IgD-negative memory B cell (primary cell): ENCODE results near the gene GCC1. TPM values are rescaled to one million over a fixed set of nuclear protein-coding genes. Genes with fewer than 3 reads are reported as not detected.

ENCODE experiments used
- H3K27ac Mint-ChIP-seq, 3 donors: one replicate each; pipeline ENCODE4 v1.8.0; 2020 to 2022; ENCODE audit warnings: mild to moderate bottlenecking in 3 of 3, mixed read lengths in 3 of 3, moderate library complexity in 1 of 3
- H3K27me3 Mint-ChIP-seq: one replicate; pipeline ENCODE4 v1.8.0; 2021; ENCODE audit warnings: mixed read lengths
- H3K36me3 Mint-ChIP-seq: one replicate; pipeline ENCODE4 v1.8.0; 2020; ENCODE audit warnings: mild to moderate bottlenecking, mixed read lengths
- H3K4me1 Mint-ChIP-seq, 3 donors: one replicate each; pipeline ENCODE4 v1.8.0; 2020 to 2022; ENCODE audit warnings: mixed read lengths in 3 of 3, mild to moderate bottlenecking in 1 of 3
- H3K4me3 Mint-ChIP-seq, 4 donors: one replicate each; pipeline ENCODE4 v1.8.0; 2020 to 2022; ENCODE audit warnings: mild to moderate bottlenecking in 4 of 4, mixed read lengths in 4 of 4, moderate library complexity in 3 of 4
- H3K9me3 Mint-ChIP-seq, 3 donors: one replicate each; pipeline ENCODE4 v1.8.0; 2020 to 2021; ENCODE audit warnings: mixed read lengths in 3 of 3, mild to moderate bottlenecking in 1 of 3
- polyA plus RNA-seq: library from polyadenylated mRNA; unstranded; fragments of 300-500 nt; fragmentation: Illumina TruSeq; gene quantifications from one replicate; pipeline ENCODE4 v1.2.3, GENCODE V29; 2021

GCC1 gene
- polyA plus RNA-seq, 1 donor from 2014 or later: 28.8 TPM

- peaks cover 2% of the 10 kb centered on the region for H3K36me3 Mint-ChIP-seq
- peaks cover 5% of the 10 kb centered on the region for H3K27me3 Mint-ChIP-seq
- H3K9me3 Mint-ChIP-seq: peaks cover 3 to 7% (median 4%) of the 10 kb centered on the region in 3 donors
- no peak overlapping the region for H3K4me3 Mint-ChIP-seq
- H3K27ac Mint-ChIP-seq: no peak overlapping the region
- no peaks in the 10 kb centered on the region for H3K4me1 Mint-ChIP-seq
These were observed 23.1 kb upstream of the GCC1 start for GRCh38 chr7:127608446-127608845.

- Mint-ChIP-seq H3K9me3 (peaks cover 0 to 3% (median 0%) of the 10 kb centered on the region in 3 donors), H3K4me3 (no peak overlapping the region), H3K4me1 (peaks cover 0 to 1% (median 0%) of the 10 kb centered on the region in 3 donors), H3K27me3 (no peaks in the 10 kb centered on the region), H3K27ac (no peak overlapping the region), H3K36me3 (peaks cover 4% of the 10 kb centered on the region)
These were observed 15.5 kb upstream of the GCC1 start for GRCh38 chr7:127600885-127601284.

- H3K4me3 Mint-ChIP-seq: no peak overlapping the region
- no peaks in the 10 kb centered on the region for H3K27me3 Mint-ChIP-seq
- peaks cover 4% of the 10 kb centered on the region for H3K36me3 Mint-ChIP-seq
- H3K27ac Mint-ChIP-seq: no peak overlapping the region
- H3K9me3 Mint-ChIP-seq: no peaks in the 10 kb centered on the region
- H3K4me1 Mint-ChIP-seq: peaks cover 0 to 1% (median 0%) of the 10 kb centered on the region in 3 donors
These were observed 12.9 kb upstream of the GCC1 start for GRCh38 chr7:127598318-127598717.

- Mint-ChIP-seq H3K4me1 (peaks cover 0 to 1% (median 0%) of the 10 kb centered on the region in 3 donors), H3K27ac (no peak overlapping the region), H3K27me3 (no peaks in the 10 kb centered on the region), H3K36me3 (peaks cover 10% of the 10 kb centered on the region), H3K9me3 (no peaks in the 10 kb centered on the region), H3K4me3 (no peak overlapping the region)
These were observed 10.3 kb upstream of the GCC1 start for GRCh38 chr7:127595737-127596136.

GRCh38 chr7:127594490-127594889, 9.1 kb upstream of the GCC1 start:
- Mint-ChIP-seq H3K27ac (no peak overlapping the region), H3K27me3 (no peaks in the 10 kb centered on the region), H3K9me3 (no peaks in the 10 kb centered on the region), H3K4me1 (peaks cover 5 to 10% (median 6%) of the 10 kb centered on the region in 3 donors), H3K4me3 (no peak overlapping the region), H3K36me3 (peaks cover 10% of the 10 kb centered on the region)

GRCh38 chr7:127592550-127592949, 7.2 kb upstream of the GCC1 start:
- no peaks in the 10 kb centered on the region for H3K9me3 Mint-ChIP-seq
- peaks cover 1% of the 10 kb centered on the region for H3K27me3 Mint-ChIP-seq
- H3K4me3 Mint-ChIP-seq: no peak overlapping the region
- peaks cover 8% of the 10 kb centered on the region for H3K36me3 Mint-ChIP-seq
- H3K4me1 Mint-ChIP-seq: peaks cover 9 to 14% (median 12%) of the 10 kb centered on the region in 3 donors
- H3K27ac Mint-ChIP-seq: no peak overlapping the region

- Mint-ChIP-seq H3K27ac (no peak overlapping the region), H3K4me3 (peak overlapping the region in 3 of 4 donors; percentile 25 to 97 (median 74)), H3K9me3 (no peaks in the 10 kb centered on the region), H3K27me3 (peaks cover 1% of the 10 kb centered on the region), H3K4me1 (peaks cover 14 to 19% (median 15%) of the 10 kb centered on the region in 3 donors), H3K36me3 (peaks cover 8% of the 10 kb centered on the region)
These were observed 6.2 kb upstream of the GCC1 start for GRCh38 chr7:127591591-127591990.

GRCh38 chr7:127591189-127591588, 5.8 kb upstream of the GCC1 start:
- Mint-ChIP-seq H3K4me3 (peak overlapping the region; percentile 25 to 97 (median 64)), H3K4me1 (peaks cover 14 to 19% (median 19%) of the 10 kb centered on the region in 3 donors), H3K27me3 (peaks cover 1% of the 10 kb centered on the region), H3K9me3 (no peaks in the 10 kb centered on the region), H3K36me3 (peaks cover 8% of the 10 kb centered on the region), H3K27ac (no peak overlapping the region)

GRCh38 chr7:127589896-127590295, 4.5 kb upstream of the GCC1 start:
- Mint-ChIP-seq H3K36me3 (peaks cover 10% of the 10 kb centered on the region), H3K27ac (peak overlapping the region; percentile 23 to 92 (median 40)), H3K4me3 (peak overlapping the region; percentile 91 to 97 (median 96)), H3K4me1 (peaks cover 14 to 26% (median 23%) of the 10 kb centered on the region in 3 donors), H3K27me3 (peaks cover 1% of the 10 kb centered on the region), H3K9me3 (no peaks in the 10 kb centered on the region)

- peak overlapping the region; percentile 11 to 92 (median 40) for H3K27ac Mint-ChIP-seq
- peak overlapping the region; percentile 96 to 99 (median 96) for H3K4me3 Mint-ChIP-seq
- H3K36me3 Mint-ChIP-seq: peaks cover 10% of the 10 kb centered on the region
- H3K9me3 Mint-ChIP-seq: no peaks in the 10 kb centered on the region
- peaks cover 17 to 36% (median 33%) of the 10 kb centered on the region in 3 donors for H3K4me1 Mint-ChIP-seq
- H3K27me3 Mint-ChIP-seq: peaks cover 1% of the 10 kb centered on the region
These were observed 3.5 kb upstream of the GCC1 start for GRCh38 chr7:127588697-127589482.

- Mint-ChIP-seq H3K4me3 (peak within 1 kb of the TSS; percentile 96 to 99 (median 96)), H3K27me3 (peaks cover 1% of the 10 kb centered on the region), H3K9me3 (no peaks in the 10 kb centered on the region), H3K27ac (peak within 1 kb of the TSS; percentile 11 to 92 (median 40)), H3K4me1 (peaks cover 23 to 43% (median 40%) of the 10 kb centered on the region in 3 donors), H3K36me3 (peaks cover 10% of the 10 kb centered on the region)
These were observed 2.8 kb upstream of the GCC1 start, which contains the start of gene ARF5 for GRCh38 chr7:127588019-127588696. TSS of gene ARF5 (plus strand) at chr7:127588411. CDS start at chr7:127588499, 88 bp downstream.

GRCh38 chr7:127587663-127588018, 2.2 kb upstream of the GCC1 start:
- Mint-ChIP-seq H3K9me3 (no peaks in the 10 kb centered on the region), H3K27ac (peak overlapping the region in 1 of 3 donors; percentile 61), H3K36me3 (peaks cover 10% of the 10 kb centered on the region), H3K4me1 (peaks cover 23 to 47% (median 41%) of the 10 kb centered on the region in 3 donors), H3K27me3 (peaks cover 1% of the 10 kb centered on the region), H3K4me3 (peak overlapping the region; percentile 95 to 96 (median 96))

- Mint-ChIP-seq H3K27ac (peak overlapping the region in 2 of 3 donors; percentile 59 to 61), H3K36me3 (peaks cover 6% of the 10 kb centered on the region), H3K9me3 (no peaks in the 10 kb centered on the region), H3K27me3 (peaks cover 1% of the 10 kb centered on the region), H3K4me3 (peak overlapping the region; percentile 95 to 96 (median 96)), H3K4me1 (peaks cover 30 to 54% (median 41%) of the 10 kb centered on the region in 3 donors)
These were observed 950 bp upstream of the GCC1 start for GRCh38 chr7:127586346-127586745.

GRCh38 chr7:127584648-127585043, 750 bp downstream of the GCC1 start:
- peak overlapping the region; percentile 88 to 96 (median 95) for H3K4me3 Mint-ChIP-seq
- no peaks in the 10 kb centered on the region for H3K9me3 Mint-ChIP-seq
- H3K27me3 Mint-ChIP-seq: peaks cover 1% of the 10 kb centered on the region
- H3K36me3 Mint-ChIP-seq: peaks cover 4% of the 10 kb centered on the region
- peaks cover 27 to 59% (median 48%) of the 10 kb centered on the region in 3 donors for H3K4me1 Mint-ChIP-seq
- peak overlapping the region in 2 of 3 donors; percentile 61 to 91 for H3K27ac Mint-ChIP-seq

GRCh38 chr7:127582361-127582760, 3.0 kb downstream of the GCC1 start:
- H3K36me3 Mint-ChIP-seq: peaks cover 5% of the 10 kb centered on the region
- peaks cover 22 to 53% (median 41%) of the 10 kb centered on the region in 3 donors for H3K4me1 Mint-ChIP-seq
- H3K27ac Mint-ChIP-seq: no peak overlapping the region
- H3K9me3 Mint-ChIP-seq: no peaks in the 10 kb centered on the region
- no peaks in the 10 kb centered on the region for H3K27me3 Mint-ChIP-seq
- no peak overlapping the region for H3K4me3 Mint-ChIP-seq
